ENCODE data around the gene RPIA.
"Not testable (repeated sequence)": the region's sequence is repeated elsewhere in the genome, so short reads cannot be mapped to it uniquely, and the experiment has no call there.

RPIA gene

DNA sequence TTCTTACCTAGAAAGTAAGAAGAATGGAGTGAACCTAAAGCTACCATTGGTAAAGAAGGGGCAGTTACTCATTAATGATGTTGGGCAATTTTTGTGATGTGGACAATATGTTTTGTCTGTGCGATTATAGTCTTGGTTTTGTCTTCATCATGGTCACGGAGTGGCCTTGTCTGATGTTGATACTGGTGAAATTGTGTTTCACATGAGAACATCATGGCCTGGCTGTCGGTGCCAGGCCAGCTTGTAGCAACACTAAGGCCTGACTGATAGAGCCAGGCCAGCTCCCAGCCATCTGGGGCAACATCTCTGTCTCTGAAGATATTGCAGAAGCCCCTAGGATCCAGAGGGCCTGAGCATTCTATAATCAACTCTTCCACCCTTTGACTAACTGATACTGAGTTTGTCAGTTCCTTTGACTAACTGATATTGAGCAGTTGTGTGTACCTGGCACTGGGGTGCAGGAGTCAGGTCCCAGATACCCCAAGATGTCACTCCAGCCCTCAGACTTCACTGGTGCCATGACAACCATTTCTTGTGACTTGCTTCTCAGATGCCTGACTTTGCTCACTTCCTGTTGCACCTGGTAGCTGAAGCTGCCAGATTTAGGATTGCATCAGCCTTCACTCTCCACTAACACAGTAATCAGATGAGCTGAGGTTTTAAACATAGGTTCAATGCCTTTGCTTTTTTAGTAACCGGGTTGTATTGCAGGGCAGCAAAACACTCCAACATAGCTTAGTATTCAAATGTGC lies 62.5 kb downstream of the RPIA start:
- H3K9me3 Mint-ChIP-seq, result peaks cover 5 to 6% of the 10 kb centered on the region in 2 donors
- ATAC-seq (replicated peaks) (peak; percentile 31), DNase-seq (no peak)
- H3K4me1 Mint-ChIP-seq (ENCODE audit: low read depth in 2 of 2), result peaks cover 0 to 7% of the 10 kb centered on the region in 2 donors
- no peak overlapping the region for H3K4me3 Mint-ChIP-seq
- peak overlapping the region; percentile 50 to 80 for H3K27ac Mint-ChIP-seq
- H3K36me3 Mint-ChIP-seq (ENCODE audit: insufficient read depth), result peaks cover 28% of the 10 kb centered on the region
- H3K27me3 Mint-ChIP-seq, result no peaks in the 10 kb centered on the region

DNA sequence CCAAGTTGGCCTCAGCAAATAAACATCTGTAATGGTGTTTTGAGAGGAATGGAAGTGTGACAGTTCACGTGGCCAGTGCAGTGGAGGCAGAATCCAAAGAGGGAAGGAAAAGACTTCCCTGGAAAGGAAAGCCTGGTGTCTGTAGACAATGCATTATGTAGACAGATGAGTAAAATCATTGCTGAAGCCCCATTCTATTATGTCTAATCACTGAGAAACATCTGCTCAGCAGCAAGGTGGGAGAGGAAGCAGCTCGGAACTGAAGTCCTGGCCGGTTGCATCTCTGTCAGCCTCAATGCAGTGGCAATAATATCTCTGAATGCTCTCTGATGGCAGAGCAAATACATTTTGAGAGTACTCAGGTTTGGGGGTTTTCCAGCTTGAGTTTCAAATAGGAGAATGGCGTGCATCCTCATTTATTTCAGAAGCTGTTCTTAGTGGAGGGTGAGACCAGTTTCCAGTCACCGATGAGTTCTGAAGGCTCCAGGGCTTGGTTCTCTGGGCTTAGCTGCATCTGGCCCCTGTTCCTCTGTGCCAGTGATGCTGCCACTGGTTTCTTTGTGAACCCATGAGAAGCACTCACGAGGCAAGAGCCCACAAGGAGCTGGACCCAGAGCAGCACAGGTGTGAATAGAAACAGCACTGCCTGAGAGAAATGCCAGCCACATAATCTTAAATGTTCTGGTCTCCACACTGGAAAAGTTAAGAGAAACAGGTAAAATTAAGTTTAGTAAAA lies 63.3 kb downstream of the RPIA start:
- H3K4me3 Mint-ChIP-seq, result no peak overlapping the region
- DNase-seq (no peak), ATAC-seq (replicated peaks) (no peak)
- H3K27ac Mint-ChIP-seq, result peak overlapping the region; percentile 50 to 80
- H3K36me3 Mint-ChIP-seq (ENCODE audit: insufficient read depth), result peaks cover 20% of the 10 kb centered on the region
- no peaks in the 10 kb centered on the region for H3K27me3 Mint-ChIP-seq
- peaks cover 0 to 7% of the 10 kb centered on the region in 2 donors for H3K4me1 Mint-ChIP-seq (ENCODE audit: low read depth in 2 of 2)
- peaks cover 6 to 7% of the 10 kb centered on the region in 2 donors for H3K9me3 Mint-ChIP-seq

DNA sequence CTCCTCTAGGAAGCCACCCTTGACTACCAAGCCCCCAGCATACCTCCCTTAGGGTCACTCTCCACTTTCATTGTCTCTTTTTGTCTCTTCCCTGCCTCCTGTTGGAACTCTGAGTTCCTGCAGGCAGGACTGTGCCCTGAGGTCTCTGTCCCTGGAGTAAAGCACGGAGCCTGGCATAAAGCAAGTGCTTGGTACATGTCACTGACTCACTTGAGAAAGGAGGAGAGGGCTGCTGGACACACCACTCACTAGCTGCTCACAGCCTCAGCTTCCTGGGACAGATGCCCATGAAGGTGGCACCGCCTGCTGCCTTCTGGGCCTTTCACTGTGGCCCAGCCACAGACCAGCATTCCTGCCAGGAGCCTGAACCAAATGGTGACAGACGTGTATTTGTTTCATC lies 64.4 kb downstream of the RPIA start:
- Mint-ChIP-seq H3K27ac (peak overlapping the region in 1 of 2 donors; percentile 29), H3K36me3 (ENCODE audit: insufficient read depth) (peaks cover 15% of the 10 kb centered on the region), H3K4me3 (no peak overlapping the region), H3K4me1 (ENCODE audit: low read depth in 2 of 2) (peaks cover 0 to 7% of the 10 kb centered on the region in 2 donors), H3K9me3 (peaks cover 6 to 7% of the 10 kb centered on the region in 2 donors), H3K27me3 (no peaks in the 10 kb centered on the region)
- no peak for DNase-seq
- no peak for ATAC-seq (replicated peaks)

DNA sequence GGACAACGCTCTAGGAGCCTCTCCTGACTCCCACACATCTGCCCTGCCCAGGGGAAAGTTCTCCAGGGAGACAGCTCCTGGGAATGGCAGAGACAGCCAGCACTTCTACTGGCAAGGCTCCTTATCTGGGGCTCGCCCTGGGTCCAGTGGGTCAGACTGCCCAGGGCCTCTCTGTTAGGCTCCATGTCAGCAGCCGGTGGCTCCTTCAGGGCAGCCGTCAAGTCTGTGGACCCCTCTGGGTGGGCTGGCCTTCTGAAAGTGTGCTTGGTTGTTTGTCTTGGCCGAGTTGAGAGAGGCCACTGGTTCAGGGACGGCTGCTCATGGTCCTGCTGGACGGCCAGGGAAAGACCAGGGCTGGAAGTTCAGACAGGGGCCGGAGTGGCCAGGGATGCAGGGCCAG lies 65.6 kb downstream of the RPIA start:
- peaks cover 6 to 7% of the 10 kb centered on the region in 2 donors for H3K9me3 Mint-ChIP-seq
- peaks cover 7% of the 10 kb centered on the region for H3K36me3 Mint-ChIP-seq (ENCODE audit: insufficient read depth)
- no peak overlapping the region for H3K27ac Mint-ChIP-seq
- H3K4me3 Mint-ChIP-seq, result no peak overlapping the region
- DNase-seq, result no peak
- no peaks in the 10 kb centered on the region for H3K27me3 Mint-ChIP-seq
- peaks cover 0 to 7% of the 10 kb centered on the region in 2 donors for H3K4me1 Mint-ChIP-seq (ENCODE audit: low read depth in 2 of 2)
- ATAC-seq (replicated peaks), result no peak

DNA sequence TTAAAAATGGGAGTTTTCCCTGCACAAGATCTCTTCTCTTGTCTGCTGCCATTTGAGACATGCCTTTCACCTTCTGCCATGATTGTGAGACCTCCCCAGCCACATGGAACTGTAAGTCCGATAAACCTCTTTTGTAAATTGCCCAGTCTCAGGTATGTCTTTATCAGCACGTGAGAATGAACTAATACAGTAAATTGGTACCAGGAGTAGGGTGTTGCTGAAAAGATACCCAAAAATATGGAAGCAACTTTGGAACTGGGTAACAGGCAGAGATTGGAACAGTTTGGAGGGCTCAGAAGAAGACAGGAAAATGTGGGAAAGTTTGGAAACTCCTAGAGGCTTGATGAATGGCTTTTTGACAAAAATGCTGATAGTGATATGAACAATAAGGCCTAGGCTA lies 67.2 kb downstream of the RPIA start:
- not testable (repeated sequence) for H3K27ac Mint-ChIP-seq; ATAC-seq (replicated peaks); H3K27me3 Mint-ChIP-seq

DNA sequence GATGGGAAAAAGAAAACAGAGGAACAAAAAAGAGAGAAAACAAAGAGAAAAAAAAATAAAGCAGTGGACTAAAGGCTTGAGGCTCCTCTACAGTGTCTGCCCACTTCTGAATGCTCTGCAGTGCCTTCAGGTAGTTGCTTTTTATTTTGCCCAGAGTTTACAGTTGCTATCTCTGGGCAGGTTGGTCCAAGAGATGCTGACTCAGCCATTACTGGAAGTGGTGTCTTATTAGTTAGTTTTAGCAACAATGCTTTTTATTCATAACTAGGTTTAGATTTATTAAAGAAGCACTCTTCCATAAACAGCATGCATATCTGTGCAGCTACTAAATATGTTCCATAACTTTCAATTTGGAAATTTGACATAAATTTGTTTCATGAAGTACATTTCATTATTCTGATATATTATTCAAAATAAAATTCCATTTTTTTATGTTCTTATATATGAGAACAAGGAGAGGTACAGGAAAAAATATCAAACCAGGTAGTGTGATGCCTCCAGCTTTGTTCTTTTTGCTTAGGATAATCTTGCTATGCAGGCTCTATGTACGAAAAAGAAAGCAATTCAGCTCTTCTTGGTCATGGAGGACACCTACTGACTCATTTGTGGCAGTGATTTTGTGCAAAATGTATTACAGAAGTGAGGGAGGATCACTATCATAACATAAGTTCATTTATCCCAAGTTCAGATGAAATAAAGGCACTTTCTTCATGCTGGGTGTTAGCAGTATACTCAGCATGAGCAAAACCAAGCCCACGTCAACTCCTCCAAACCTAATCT lies 69.5 kb downstream of the RPIA start:
- peaks cover 6 to 7% of the 10 kb centered on the region in 2 donors for H3K9me3 Mint-ChIP-seq
- no peak for ATAC-seq (replicated peaks)
- H3K27me3 Mint-ChIP-seq, result peaks cover 15 to 27% of the 10 kb centered on the region in 2 donors
- peaks cover 0 to 3% of the 10 kb centered on the region in 2 donors for H3K4me1 Mint-ChIP-seq (ENCODE audit: low read depth in 2 of 2)
- no peaks in the 10 kb centered on the region for H3K36me3 Mint-ChIP-seq (ENCODE audit: insufficient read depth)
- no peak for DNase-seq
- no peak overlapping the region for H3K4me3 Mint-ChIP-seq
- H3K27ac Mint-ChIP-seq, result no peak overlapping the region

More for the DNA sequence above, 67.2 kb downstream of the RPIA start:
- not testable (repeated sequence) for H3K4me3 Mint-ChIP-seq; H3K9me3 Mint-ChIP-seq; H3K36me3 Mint-ChIP-seq (ENCODE audit: insufficient read depth); DNase-seq; H3K4me1 Mint-ChIP-seq (ENCODE audit: low read depth in 2 of 2)

DNA sequence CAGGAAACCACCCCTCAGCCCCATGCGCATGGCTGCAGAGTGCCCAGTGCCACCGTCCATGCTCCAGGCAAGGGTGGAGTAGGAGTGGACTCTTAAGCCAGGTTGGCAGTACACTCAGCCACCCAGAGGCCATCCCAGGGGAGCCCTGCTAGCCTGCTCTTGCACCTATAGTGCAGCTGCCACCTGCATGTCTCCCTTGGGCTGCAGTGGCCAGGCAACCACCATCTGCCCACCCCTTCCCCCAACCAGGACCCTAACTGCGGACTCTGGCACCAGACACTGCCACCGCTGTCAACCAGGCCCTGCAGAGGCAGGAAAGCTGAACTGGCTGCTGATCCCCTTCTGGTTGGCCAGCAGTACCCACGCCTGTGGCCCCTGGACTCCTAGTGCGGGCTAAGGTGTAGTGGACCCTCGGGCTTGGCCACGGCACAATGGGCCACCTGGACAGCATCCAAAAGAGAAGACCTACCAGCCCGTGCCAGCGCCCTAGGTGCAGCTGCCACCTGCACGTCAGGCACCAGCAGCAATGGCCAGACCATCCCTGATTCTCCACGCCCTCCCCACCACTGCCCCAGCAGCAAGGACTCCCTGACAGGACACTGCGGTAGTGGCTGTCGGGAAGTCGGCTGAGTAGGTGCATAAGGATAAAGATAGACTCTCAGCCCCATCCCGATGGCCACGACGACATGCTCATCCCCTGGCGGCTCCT lies 72.8 kb downstream of the RPIA start:
- ATAC-seq (replicated peaks) (no peak), DNase-seq (no peak)
- Mint-ChIP-seq H3K9me3 (no peaks in the 10 kb centered on the region), H3K4me3 (no peak overlapping the region), H3K36me3 (ENCODE audit: insufficient read depth) (no peaks in the 10 kb centered on the region), H3K27me3 (peaks cover 17 to 32% of the 10 kb centered on the region in 2 donors), H3K4me1 (ENCODE audit: low read depth in 2 of 2) (peaks cover 0 to 3% of the 10 kb centered on the region in 2 donors), H3K27ac (no peak overlapping the region)

DNA sequence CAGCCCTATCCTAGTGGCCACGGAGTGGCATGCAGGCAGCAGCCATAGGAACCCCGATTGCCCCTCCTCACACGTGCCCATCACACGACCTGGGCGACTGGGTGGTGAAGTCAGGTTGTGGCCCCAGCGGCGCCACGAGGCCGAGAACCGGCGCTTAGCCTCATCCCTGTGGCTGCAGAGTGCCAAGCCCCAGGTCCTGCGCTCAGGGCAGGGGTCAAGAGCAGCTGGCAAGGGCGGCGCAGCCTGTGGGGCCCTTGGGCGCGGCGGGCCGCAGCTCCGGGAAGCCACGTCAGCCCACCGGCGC lies 73.3 kb downstream of the RPIA start:
- ATAC-seq (replicated peaks), result no peak
- Mint-ChIP-seq H3K27ac (no peak overlapping the region), H3K4me3 (no peak overlapping the region), H3K36me3 (ENCODE audit: insufficient read depth) (no peaks in the 10 kb centered on the region), H3K27me3 (peaks cover 17 to 32% of the 10 kb centered on the region in 2 donors), H3K4me1 (ENCODE audit: low read depth in 2 of 2) (peaks cover 0 to 3% of the 10 kb centered on the region in 2 donors), H3K9me3 (no peaks in the 10 kb centered on the region)
- no peak for DNase-seq

DNA sequence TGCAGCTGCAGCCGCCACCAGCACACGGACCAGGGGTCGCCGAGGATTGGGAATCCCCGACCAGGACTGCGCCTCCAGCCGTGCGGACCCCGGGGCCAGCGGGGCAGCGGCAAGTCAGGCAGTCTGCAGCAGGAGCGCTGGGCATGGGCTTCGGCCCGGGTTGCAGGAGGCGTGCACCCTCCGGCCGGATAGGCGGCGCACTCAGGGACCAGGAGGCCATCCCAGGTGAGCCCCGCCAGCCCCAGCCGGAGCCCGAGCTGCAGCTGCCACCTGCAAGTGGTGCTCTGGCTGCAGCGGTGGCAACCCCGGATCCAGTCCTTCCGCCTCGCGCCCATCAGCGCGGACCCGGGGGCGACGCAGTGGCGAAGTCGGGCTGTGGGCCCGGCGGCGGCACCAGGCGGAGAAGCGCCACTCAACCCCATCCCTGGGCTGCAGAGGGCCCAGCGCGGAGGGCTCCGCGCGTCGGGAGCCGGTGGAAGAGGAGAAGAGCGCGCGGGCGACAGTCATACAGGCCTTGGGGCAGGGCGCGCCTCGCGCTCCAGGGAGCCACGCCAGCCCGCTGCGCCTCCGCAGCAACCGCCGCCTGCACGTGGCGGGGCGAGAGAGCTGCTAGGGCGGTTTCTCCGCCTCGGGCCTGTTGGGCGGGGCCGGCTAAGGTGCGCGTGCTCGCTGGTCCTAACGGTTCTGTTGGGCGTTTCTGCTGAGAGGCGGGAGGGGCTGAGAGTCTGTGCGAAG lies 73.8 kb downstream of the RPIA start:
- peaks cover 0 to 3% of the 10 kb centered on the region in 2 donors for H3K4me1 Mint-ChIP-seq (ENCODE audit: low read depth in 2 of 2)
- no peaks in the 10 kb centered on the region for H3K9me3 Mint-ChIP-seq
- no peak for DNase-seq
- H3K4me3 Mint-ChIP-seq, result peak overlapping the region in 1 of 2 donors; percentile 18
- H3K36me3 Mint-ChIP-seq (ENCODE audit: insufficient read depth), result no peaks in the 10 kb centered on the region
- ATAC-seq (replicated peaks), result no peak
- no peak overlapping the region for H3K27ac Mint-ChIP-seq
- peaks cover 17 to 32% of the 10 kb centered on the region in 2 donors for H3K27me3 Mint-ChIP-seq

DNA sequence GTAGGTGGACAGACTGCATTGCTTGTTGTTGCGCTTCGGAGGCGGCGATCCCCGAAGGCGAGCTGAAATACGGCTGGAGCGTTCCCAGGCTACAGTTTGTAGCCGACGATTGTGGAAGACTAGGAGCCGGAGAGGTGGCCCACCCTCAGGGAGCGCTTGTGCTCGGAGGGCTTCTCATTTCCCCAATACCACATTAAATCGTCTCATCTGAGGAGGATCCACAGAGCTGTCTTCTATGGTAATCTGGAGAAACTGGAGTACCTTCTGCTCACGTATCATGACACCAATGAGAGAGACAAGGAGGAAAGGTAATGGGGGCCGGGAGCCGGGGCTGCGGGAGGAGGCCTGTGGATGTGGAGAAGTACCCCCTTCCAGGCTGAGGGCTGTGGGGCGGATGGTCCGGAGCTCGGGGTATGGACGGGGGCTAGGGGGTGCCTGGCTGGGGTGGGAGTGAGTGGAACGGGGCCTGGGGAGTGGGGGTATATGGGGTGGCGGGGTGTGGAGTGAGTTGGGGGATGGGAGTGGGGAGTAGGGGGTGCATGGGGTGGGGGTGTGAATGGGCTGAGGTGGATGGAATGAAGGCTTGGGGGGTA lies 74.5 kb downstream of the RPIA start:
- not testable (repeated sequence) for H3K4me1 Mint-ChIP-seq (ENCODE audit: low read depth in 2 of 2); H3K27ac Mint-ChIP-seq; H3K9me3 Mint-ChIP-seq; DNase-seq; ATAC-seq (replicated peaks); H3K36me3 Mint-ChIP-seq (ENCODE audit: insufficient read depth)
- Mint-ChIP-seq H3K27me3 (peaks cover 17 to 33% of the 10 kb centered on the region in 2 donors), H3K4me3 (peak overlapping the region in 1 of 2 donors; percentile 18)

DNA sequence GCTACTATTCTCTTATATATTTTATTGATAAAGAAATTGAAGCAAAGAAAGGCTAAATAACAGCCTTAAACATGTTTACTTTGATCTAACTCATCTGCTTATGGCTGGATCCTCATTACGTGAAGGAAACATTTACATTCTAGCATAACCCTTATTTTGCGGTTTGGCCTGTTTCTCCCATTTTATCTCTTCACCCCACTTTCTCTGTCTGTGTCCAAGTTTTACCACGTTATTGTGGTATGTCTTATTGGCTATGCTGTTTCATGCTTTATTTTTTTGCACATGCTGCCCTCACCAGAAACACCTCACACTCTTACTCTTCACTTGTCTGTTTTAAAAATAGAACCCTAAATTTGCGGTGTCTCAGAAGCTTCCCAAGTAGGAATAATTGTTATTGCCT lies 78.5 kb downstream of the RPIA start:
- H3K27me3 Mint-ChIP-seq, result peaks cover 14 to 32% of the 10 kb centered on the region in 2 donors
- DNase-seq (no peak), ATAC-seq (replicated peaks) (no peak)
- no peak overlapping the region for H3K4me3 Mint-ChIP-seq
- peaks cover 0 to 3% of the 10 kb centered on the region in 2 donors for H3K4me1 Mint-ChIP-seq (ENCODE audit: low read depth in 2 of 2)
- no peaks in the 10 kb centered on the region for H3K9me3 Mint-ChIP-seq
- no peaks in the 10 kb centered on the region for H3K36me3 Mint-ChIP-seq (ENCODE audit: insufficient read depth)
- H3K27ac Mint-ChIP-seq, result no peak overlapping the region

DNA sequence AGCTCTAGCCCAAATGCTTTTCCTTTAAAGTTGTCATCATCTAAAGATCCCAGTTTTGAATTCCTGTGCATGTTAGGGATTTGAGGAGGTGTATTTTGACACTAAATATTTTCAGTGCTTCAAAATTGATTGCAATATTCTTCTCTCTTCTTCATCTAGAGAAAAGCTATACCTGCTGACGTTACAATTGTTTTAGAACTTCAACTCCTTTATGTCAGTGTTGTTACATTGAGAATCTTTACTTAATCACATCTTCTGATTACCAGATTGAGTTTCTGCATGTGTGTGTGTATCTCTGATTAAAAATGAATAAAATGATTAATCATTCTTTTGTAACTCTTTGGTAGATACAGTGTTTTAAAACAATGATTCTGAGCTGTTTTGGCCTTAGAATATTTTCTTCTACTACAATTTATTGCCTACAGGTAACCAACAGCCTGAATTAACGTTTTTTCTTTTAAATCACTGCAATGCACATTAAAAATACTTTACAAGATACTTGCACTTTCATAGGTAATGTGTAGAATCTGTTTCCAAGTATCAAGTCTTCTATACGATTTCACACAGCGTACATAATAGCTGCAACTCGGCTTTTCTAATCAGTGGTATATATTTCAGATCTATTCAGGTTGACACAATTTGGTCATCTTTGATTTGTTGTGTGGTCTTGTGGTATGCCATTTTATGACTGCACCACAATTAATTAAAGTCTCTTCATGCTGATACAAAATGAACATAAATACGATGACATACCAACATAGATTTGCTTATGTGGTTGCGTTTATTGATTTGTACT lies 82.0 kb downstream of the RPIA start:
- peaks cover 6 to 22% of the 10 kb centered on the region in 2 donors for H3K27me3 Mint-ChIP-seq
- DNase-seq; H3K4me3 Mint-ChIP-seq; H3K4me1 Mint-ChIP-seq (ENCODE audit: low read depth in 2 of 2); H3K36me3 Mint-ChIP-seq (ENCODE audit: insufficient read depth); H3K27ac Mint-ChIP-seq; H3K9me3 Mint-ChIP-seq; ATAC-seq (replicated peaks): not testable (repeated sequence)
